22Rv1 (cell line): Measurements from ENCODE around the gene PRRC2B.

Experiments used
- CTCF ChIP-seq: fragments of 450-650 bp; IDR thresholded peaks from 2 replicates; pipeline ENCODE4 v1.5.1; 2017; ENCODE audit warnings: mild to moderate bottlenecking
- ZFX ChIP-seq: fragments of 450-650 bp; IDR thresholded peaks from 2 replicates; pipeline ENCODE4 v1.6.1; 2017; ENCODE audit warnings: antibody characterized with exemption, borderline replicate concordance

- TF ChIP-seq CTCF (no peak), ZFX (no peak)
Observed at GRCh38 chr9:131478911-131479310, 85.0 kb downstream of the PRRC2B start.
